Type B pancreatic cell (in vitro differentiated cells): Measurements from ENCODE around the gene AK5. TPM values are rescaled to one million over a fixed set of nuclear protein-coding genes. Genes with fewer than 3 reads are reported as not detected.

Experiments used
- DNase-seq: peaks from one replicate; pipeline ENCODE4 v3.0.0; 2021; ENCODE audit warnings: mixed read lengths; ENCODE audit not compliant: unreplicated experiment; ENCODE audit errors: extremely low spot score
- H3K27ac Mint-ChIP-seq: 2 replicates; pipeline ENCODE4 v1.8.0; 2021; ENCODE audit warnings: mild to moderate bottlenecking, mixed read lengths
- H3K27me3 Mint-ChIP-seq: 2 replicates; pipeline ENCODE4 v1.8.0; 2021; ENCODE audit warnings: mixed read lengths
- H3K36me3 Mint-ChIP-seq: 2 replicates; pipeline ENCODE4 v1.8.0; 2021; ENCODE audit warnings: mixed read lengths
- H3K4me1 Mint-ChIP-seq: one replicate; pipeline ENCODE4 v1.8.0; 2021; ENCODE audit warnings: mixed read lengths; ENCODE audit not compliant: unreplicated experiment
- H3K4me3 Mint-ChIP-seq: 2 replicates; pipeline ENCODE4 v1.8.0; 2021; ENCODE audit warnings: mild to moderate bottlenecking, mixed read lengths
- H3K9me3 Mint-ChIP-seq: 2 replicates; pipeline ENCODE4 v1.8.0; 2021; ENCODE audit warnings: mixed read lengths
- total RNA-seq: library from RNA; stranded (reverse); gene quantifications from 2 replicates; pipeline ENCODE4 v1.2.1, GENCODE V29; 2021; ENCODE audit warnings: low replicate concordance
- TF ChIP-seq, protein P1 (sequence below): fragments of 200-600 bp; sonication (generic); conservative IDR thresholded peaks from 2 replicates; pipeline ENCODE4 v1.5.0; 2021; ENCODE audit warnings: antibody characterized with exemption, mild to moderate bottlenecking

Gene AK5
- total RNA-seq, 1 donor from 2014 or later: 1.0 TPM

DNA sequence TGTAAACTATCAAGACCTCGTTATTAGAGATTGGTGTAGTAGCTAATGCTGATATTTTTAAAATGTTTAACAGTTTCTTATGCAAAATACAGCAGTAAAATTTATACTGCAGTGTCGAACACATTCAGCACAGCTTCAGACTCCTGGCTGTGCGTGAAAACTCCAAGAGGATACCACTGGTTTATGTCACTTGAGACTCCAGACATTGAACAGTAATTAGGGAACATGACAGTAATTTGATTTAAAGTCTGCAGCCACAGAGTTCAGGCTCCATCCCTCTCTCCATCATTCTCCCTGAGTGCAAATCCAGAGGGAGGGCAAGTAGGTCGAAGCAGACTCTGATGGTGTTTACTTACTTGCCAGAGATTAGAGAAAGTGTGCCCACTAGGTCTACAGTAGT is 94.2 kb downstream of the AK5 start:
- DNase-seq: no peak
- H3K27me3 Mint-ChIP-seq: peaks cover 4% of the 10 kb centered on the region
- no peak overlapping the region for H3K4me3 Mint-ChIP-seq
- no peak overlapping the region for H3K27ac Mint-ChIP-seq
- H3K9me3 Mint-ChIP-seq: no peaks in the 10 kb centered on the region
- TF ChIP-seq, protein P1, sequence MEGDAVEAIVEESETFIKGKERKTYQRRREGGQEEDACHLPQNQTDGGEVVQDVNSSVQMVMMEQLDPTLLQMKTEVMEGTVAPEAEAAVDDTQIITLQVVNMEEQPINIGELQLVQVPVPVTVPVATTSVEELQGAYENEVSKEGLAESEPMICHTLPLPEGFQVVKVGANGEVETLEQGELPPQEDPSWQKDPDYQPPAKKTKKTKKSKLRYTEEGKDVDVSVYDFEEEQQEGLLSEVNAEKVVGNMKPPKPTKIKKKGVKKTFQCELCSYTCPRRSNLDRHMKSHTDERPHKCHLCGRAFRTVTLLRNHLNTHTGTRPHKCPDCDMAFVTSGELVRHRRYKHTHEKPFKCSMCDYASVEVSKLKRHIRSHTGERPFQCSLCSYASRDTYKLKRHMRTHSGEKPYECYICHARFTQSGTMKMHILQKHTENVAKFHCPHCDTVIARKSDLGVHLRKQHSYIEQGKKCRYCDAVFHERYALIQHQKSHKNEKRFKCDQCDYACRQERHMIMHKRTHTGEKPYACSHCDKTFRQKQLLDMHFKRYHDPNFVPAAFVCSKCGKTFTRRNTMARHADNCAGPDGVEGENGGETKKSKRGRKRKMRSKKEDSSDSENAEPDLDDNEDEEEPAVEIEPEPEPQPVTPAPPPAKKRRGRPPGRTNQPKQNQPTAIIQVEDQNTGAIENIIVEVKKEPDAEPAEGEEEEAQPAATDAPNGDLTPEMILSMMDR: no peak
- peaks cover 5% of the 10 kb centered on the region for H3K4me1 Mint-ChIP-seq
- H3K36me3 Mint-ChIP-seq: no peaks in the 10 kb centered on the region

DNA sequence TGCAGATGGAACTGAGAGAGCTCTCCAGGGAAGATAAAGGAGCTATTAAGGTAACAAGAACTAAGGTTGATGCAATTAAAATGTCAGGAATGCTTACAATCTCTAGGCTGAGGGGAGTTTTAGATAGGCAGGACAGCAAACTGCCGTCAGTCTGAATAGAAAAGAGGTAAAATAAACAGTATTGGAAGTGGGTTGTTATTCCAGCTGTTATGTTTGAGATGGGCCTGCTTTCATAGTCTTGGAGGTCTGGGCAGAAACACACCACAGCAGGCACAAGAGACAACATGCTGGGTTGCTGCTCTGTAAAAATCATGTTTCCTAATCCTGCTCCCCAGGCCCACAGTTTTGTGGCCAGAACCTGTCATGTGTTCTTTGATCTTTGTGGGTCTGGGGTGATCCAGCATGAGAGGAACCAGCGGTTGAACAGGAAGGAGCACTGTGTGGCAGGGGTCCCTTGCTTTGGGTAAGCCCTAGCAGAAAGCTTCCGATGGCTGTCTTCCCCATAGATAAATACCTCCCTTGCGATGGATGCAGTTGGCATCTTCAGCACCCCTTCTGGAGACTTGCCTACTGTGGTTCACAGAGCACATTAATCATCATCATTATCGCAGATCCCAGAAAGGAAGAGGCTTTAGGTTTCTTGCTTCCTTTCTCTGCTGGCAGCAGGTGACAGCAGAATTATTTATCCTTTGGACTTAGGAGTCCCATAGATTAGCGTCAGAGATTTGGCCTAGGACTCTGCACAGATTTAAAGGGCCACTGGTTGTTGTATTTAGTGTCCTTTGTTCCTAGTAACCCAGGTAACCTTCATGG is 97.1 kb downstream of the AK5 start:
- peaks cover 4% of the 10 kb centered on the region for H3K27me3 Mint-ChIP-seq
- no peak overlapping the region for H3K27ac Mint-ChIP-seq
- no peak for DNase-seq
- no peaks in the 10 kb centered on the region for H3K9me3 Mint-ChIP-seq
- TF ChIP-seq, protein P1: no peak
- no peaks in the 10 kb centered on the region for H3K36me3 Mint-ChIP-seq
- no peak overlapping the region for H3K4me3 Mint-ChIP-seq
- H3K4me1 Mint-ChIP-seq: peaks cover 5% of the 10 kb centered on the region

DNA sequence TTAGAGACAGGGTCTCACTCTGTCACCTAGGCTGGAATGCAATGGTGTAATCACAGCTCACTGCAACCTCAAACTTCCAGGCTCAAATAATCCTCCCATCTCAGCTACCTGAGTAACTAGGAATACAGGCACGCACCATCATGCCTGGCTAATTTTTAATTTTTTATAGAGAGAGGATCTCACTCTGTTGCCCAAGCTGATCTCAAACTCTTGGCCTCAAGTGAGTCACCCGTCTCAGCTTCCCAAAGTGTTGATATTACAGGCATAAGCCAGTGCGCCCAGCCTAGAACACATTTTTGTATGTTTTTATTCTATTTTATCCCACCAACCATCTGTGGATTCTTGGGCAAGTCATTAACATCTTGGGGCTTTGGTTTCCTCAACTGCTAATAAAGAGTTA is 100.5 kb downstream of the AK5 start:
- Mint-ChIP-seq H3K36me3 (no peaks in the 10 kb centered on the region), H3K9me3 (no peaks in the 10 kb centered on the region), H3K4me3 (no peak overlapping the region), H3K27ac (no peak overlapping the region), H3K27me3 (peaks cover 4% of the 10 kb centered on the region), H3K4me1 (peaks cover 5% of the 10 kb centered on the region)
- DNase-seq: no peak
- TF ChIP-seq, protein P1: no peak

DNA sequence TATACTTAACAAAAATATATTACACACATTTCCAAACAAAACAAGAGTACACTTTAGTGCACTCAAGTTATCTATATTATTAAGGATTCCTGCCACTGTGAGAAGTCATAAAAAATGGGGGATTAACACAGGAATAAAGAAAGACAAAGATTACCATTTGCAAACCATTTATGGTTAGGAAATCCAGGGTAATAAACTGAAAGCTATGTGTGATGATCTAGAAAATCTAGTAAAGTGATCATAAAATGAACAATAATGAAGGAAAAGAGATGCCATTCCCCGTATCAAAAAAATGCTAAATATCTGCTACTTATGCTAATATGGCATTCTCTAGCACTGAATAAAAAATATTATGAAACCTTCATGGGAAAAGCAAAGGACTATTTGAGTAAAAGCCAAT is 101.4 kb downstream of the AK5 start:
- TF ChIP-seq, protein P1: no peak
- DNase-seq: no peak
- Mint-ChIP-seq H3K4me1 (peaks cover 5% of the 10 kb centered on the region), H3K27ac (no peak overlapping the region), H3K9me3 (no peaks in the 10 kb centered on the region), H3K4me3 (no peak overlapping the region), H3K36me3 (no peaks in the 10 kb centered on the region), H3K27me3 (peaks cover 2% of the 10 kb centered on the region)

DNA sequence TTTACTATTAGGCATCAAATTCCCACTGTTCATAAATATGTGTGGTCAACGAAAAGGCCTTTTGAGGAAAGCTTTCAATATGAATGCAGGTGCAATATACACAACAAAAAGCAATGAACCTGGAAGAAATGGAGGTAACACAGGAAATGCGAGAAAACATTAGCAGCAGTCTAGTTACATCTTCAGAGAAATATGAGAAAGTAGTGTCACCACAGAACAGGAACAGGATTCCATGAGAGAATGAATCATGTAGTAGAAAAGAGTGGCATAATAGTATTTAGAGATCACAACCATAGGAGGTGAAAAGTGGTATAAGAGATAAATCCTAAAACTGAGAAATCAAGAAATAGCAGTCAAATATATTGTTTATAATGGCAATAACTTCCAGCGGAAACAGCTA is 103.7 kb downstream of the AK5 start:
- Mint-ChIP-seq H3K36me3 (no peaks in the 10 kb centered on the region), H3K27ac (no peak overlapping the region), H3K9me3 (no peaks in the 10 kb centered on the region), H3K27me3 (peaks cover 2% of the 10 kb centered on the region), H3K4me1 (no peaks in the 10 kb centered on the region), H3K4me3 (no peak overlapping the region)
- TF ChIP-seq, protein P1: no peak
- no peak for DNase-seq
